ENCODE measurements around the gene TMEM244.

Gene TMEM244

GRCh38 chr6:129785047-129785755 lies 75.9 kb downstream of the TMEM244 start:
- TF ChIP-seq CTCF (IDR thresholded peaks at IDR 0.05) = no peak
